Activated naive CD4-positive, alpha-beta T cell treated with Interleukin-2 at 50 U/mL for 16 hours (primary cell): ENCODE results near the gene SLC25A26.
"Not testable (repeated sequence)": the region's sequence is repeated elsewhere in the genome, so short reads cannot be mapped to it uniquely, and the experiment has no call there.

Experiments
- DNase-seq: peaks from one replicate; pipeline ENCODE4 v3.0.0-alpha.2; 2020

Gene SLC25A26

GRCh38 chr3:66220602-66221377 lies at the start of gene SLC25A26:
Gene SLC25A26 (plus strand): TSS chr3:66221001. CDS start chr3:66221095, 94 bp downstream.
- DNase-seq: peak; percentile 97

GRCh38 chr3:66172394-66172793 lies 48.4 kb upstream of the SLC25A26 start:
- no peak for DNase-seq

- DNase-seq: no peak
Measured at GRCh38 chr3:66177026-66177425, 43.8 kb upstream of the SLC25A26 start.

- no peak for DNase-seq
Measured at GRCh38 chr3:66178206-66178605, 42.6 kb upstream of the SLC25A26 start.

GRCh38 chr3:66179793-66180192 lies 41.0 kb upstream of the SLC25A26 start:
- no peak for DNase-seq

- no peak for DNase-seq
Measured at GRCh38 chr3:66181764-66182163, 39.0 kb upstream of the SLC25A26 start.

GRCh38 chr3:66182246-66182645 lies 38.6 kb upstream of the SLC25A26 start:
- no peak for DNase-seq

GRCh38 chr3:66186545-66186944 lies 34.3 kb upstream of the SLC25A26 start:
- DNase-seq: no peak

GRCh38 chr3:66195347-66195783 lies 25.4 kb upstream of the SLC25A26 start:
- peak; percentile 2 for DNase-seq

- DNase-seq: no peak
Measured at GRCh38 chr3:66196633-66197032, 24.2 kb upstream of the SLC25A26 start.

GRCh38 chr3:66198437-66199088 lies 22.2 kb upstream of the SLC25A26 start:
- DNase-seq: no peak

- no peak for DNase-seq
Measured at GRCh38 chr3:66199089-66199473, 21.7 kb upstream of the SLC25A26 start.

- no peak for DNase-seq
Measured at GRCh38 chr3:66200147-66200546, 20.7 kb upstream of the SLC25A26 start.

- no peak for DNase-seq
Measured at GRCh38 chr3:66200786-66201185, 20.0 kb upstream of the SLC25A26 start.

GRCh38 chr3:66203275-66203674 lies 17.5 kb upstream of the SLC25A26 start:
- DNase-seq: no peak

- no peak for DNase-seq
Measured at GRCh38 chr3:66206806-66207205, 14.0 kb upstream of the SLC25A26 start.

- DNase-seq: no peak
Measured at GRCh38 chr3:66208189-66208588, 12.6 kb upstream of the SLC25A26 start.

GRCh38 chr3:66210687-66211295 lies 10.0 kb upstream of the SLC25A26 start:
- DNase-seq: no peak

- no peak for DNase-seq
Measured at GRCh38 chr3:66211779-66212178, 9.0 kb upstream of the SLC25A26 start.

- no peak for DNase-seq
Measured at GRCh38 chr3:66215106-66215505, 5.7 kb upstream of the SLC25A26 start.

- no peak for DNase-seq
Measured at GRCh38 chr3:66220066-66220465, 735 bp upstream of the SLC25A26 start.

GRCh38 chr3:66224220-66224619 lies 3.4 kb downstream of the SLC25A26 start:
- peak; percentile 20 for DNase-seq

GRCh38 chr3:66226093-66226492 lies 5.3 kb downstream of the SLC25A26 start:
- DNase-seq: not testable (repeated sequence)

GRCh38 chr3:66227051-66227450 lies 6.2 kb downstream of the SLC25A26 start:
- no peak for DNase-seq
